ENCODE data around the gene CZIB.

CZIB gene
- total RNA-seq, result 23.0 to 33.5 (median 30.7) reads per million in 4 donors

- peak; percentile 80 to 95 (median 84) for DNase-seq
Observed at GRCh38 chr1:53220171-53220961, at the start of gene CZIB. Gene CZIB, minus strand, starts transcription at chr1:53220634. Its CDS starts 59 bp downstream, at chr1:53220575.

DNA sequence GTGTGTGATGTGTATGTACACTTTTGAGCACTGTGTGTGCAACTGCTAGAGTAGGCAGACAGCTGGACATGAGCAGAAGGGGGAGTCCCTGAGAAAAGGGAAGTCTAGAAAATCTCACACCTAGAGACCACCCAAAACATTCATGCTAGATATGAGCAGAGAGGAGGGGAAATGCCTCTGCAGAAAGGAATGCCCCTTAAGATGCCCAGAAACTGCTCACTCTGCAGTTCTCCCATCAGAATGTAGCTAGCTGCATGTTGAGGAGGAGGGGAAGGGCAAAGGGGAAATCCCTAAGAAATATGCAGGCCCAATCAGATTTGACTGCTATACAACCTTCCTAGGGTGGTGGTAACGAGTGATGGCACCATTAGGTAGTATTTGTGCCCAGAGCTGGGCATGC, 49.7 kb upstream of the CZIB start:
- no peak for DNase-seq

DNA sequence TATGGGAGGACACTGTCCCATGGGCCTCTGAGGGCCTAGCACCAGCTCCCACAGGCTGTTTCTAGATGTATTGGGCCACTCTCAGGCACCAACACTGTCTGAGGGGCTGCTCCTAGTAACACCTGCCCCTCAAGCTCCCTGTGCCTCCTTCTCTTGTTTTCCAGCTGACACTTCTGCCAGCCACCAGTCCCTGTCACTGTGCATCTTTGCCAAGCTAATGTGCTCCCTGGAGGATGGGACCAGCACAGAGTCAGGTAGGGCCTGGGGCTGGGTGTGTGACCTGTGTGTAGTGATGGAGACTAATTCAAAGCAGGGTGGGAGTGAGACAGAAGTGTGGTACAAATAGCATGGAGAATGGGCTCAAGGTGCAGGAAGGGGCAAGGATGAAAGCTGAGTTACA, 47.3 kb upstream of the CZIB start:
- DNase-seq, result no peak

DNA sequence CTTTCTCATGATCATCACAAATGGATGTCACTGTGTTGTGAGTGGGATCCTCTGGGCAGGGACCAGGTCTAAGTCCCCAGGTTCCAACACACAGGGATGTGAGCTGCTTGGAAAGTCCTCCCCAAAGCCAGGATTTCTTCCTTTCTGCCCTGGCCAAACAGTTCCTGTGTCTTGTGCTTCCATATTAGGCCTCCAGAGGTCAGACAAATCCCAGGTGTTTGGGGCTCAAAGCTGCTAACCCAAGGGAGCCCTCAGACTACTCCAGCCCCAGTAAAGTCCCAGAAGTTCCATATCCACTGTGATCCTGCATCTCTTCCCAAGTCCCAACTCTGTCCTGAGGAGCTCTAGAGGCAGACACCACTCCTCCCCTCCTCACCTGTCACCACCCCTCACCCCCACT, 45.6 kb upstream of the CZIB start:
- DNase-seq, result no peak

DNA sequence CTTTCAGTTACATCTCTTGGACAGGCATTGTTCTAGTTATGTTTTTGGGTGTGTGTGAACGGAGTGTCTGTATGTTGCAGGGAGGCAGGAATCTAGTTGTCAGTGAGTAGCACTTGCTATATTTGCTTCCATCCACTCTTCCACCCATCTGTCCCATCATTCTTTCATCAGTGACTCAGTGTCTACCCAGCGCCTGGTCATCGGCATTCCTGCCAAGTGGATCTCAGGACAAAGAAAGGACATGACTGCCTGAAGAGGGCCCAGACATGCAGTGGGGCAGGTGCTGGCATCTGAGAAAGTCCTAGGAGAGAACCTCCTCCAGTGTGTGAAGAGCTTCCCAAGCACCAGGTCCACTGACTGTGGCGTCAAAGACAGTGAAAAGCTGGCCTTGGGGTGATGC, 45.1 kb upstream of the CZIB start:
- DNase-seq, result no peak

- DNase-seq, result no peak
Observed at GRCh38 chr1:53264048-53264447, 43.6 kb upstream of the CZIB start.

GRCh38 chr1:53262000-53262399, 41.6 kb upstream of the CZIB start:
- DNase-seq, result no peak

- DNase-seq, result no peak
Observed at GRCh38 chr1:53260631-53261247, 40.3 kb upstream of the CZIB start.

GRCh38 chr1:53259932-53260331, 39.5 kb upstream of the CZIB start:
- DNase-seq, result no peak

GRCh38 chr1:53258216-53258615, 37.8 kb upstream of the CZIB start:
- DNase-seq, result no peak

DNA sequence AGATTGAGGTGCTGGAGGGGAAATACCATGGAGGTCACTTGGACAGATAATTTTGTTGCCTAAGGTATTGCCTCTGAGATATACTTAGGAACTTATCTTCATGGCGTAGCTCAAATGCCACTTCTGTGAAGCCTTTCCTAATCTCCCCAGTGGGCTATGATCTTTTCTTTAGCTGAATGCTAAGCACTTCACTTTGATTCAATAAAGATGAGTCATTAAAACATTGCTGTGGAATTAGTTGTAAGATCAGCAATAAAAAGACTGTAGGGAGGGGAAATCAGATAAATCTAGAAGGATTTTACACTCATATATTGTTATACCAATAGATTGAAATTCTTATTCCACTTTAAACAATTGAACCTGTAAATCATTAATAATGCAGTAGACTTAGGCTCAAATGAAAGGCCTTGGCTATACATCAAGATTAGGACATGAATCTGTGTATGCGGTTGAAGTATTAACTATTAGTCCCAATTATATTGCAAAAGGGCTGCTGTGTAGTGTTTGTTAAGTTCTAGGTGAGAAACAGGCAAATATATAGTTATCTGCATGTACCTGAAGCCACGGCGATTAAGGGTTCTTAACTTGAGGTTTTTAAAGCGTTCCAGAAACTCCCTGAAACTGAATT, 37.1 kb upstream of the CZIB start:
- no peak for DNase-seq

DNA sequence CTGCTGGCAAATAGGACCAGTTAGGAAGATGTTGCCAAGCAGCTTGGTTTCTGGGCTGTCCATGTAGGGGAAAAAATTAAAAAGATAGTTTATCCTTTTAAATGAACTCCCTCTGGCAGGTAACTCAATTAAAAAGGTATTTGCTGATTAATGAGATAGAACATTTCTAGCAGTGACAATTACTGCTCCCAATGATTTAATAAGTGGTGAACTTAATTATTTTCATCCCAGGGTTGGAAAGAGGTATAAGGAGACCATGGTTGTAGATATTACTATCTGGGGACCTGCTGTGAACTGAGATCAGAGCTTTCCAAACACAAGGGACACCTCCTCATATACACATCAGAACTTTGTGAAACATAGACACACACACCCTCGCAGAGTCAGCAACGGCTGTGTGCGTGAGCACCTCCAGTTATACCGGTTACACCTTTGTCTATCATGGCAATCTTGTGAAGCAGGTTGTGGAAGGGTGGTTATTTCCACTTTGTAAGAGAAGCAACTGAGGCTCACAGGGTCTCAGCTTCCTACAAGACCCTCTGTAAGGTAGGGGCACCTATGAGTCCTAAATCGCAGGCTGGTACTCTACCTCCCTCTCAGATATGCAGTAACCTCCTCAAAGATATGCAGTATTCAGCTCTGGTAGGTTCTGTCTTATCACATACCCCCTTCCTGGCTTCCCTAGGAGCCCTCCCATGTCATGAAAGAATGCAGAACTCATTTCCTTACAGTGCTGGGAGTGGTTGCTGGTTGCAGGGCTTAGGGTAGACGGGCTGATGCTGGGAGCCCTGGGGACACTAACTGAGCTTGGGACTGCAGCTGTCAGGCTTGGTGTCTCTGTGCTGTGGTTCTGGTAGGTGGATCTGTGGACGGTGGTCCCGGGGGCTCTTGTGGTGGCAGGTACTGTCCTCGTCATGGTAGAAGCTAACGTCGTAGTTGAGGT, 36.3 kb upstream of the CZIB start:
- DNase-seq, result no peak

DNA sequence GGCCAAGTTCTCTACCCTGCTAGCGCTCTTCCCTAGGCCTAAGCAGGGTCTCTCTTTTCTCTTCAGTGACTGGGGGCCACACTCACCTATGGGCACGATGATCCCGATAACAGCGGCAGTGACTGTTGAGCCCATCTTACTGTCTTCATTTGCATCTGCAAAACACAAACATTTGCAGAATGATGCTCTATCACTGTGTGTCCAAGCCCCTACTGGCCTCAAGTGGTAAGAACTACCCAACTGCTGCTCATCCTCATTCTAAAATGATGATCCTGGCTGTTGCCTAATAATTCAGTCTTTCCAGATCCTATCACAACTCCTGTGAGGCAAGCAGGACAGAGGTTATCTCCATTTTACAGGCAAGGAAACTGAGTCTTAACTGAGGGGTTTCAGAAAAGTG, 34.6 kb upstream of the CZIB start:
- no peak for DNase-seq

- DNase-seq, result no peak
Observed at GRCh38 chr1:53254011-53254640, 33.7 kb upstream of the CZIB start.

DNA sequence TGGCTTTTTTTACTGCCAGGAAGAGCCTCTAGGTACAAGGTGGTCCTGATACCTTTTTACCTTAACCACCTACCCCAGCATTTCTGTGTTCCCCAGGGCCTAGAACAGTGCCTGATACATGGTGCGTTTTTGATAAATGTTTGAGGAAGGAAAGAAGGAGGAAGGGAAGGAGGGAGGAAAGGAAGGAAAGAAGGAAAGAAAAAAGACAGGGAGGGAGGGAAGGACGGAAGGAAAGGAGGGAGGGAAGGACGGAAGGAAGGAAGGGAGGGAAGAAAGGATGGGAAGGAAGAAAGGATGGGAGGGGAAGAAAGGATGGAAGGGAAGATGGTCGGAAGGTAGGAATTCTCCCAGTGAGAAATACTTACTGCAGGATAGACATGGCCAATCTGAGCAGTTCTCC, 29.9 kb upstream of the CZIB start:
- no peak for DNase-seq

- no peak for DNase-seq
Observed at GRCh38 chr1:53249706-53250105, 29.3 kb upstream of the CZIB start.

- no peak for DNase-seq
Observed at GRCh38 chr1:53246261-53247134, 26.1 kb upstream of the CZIB start.

DNA sequence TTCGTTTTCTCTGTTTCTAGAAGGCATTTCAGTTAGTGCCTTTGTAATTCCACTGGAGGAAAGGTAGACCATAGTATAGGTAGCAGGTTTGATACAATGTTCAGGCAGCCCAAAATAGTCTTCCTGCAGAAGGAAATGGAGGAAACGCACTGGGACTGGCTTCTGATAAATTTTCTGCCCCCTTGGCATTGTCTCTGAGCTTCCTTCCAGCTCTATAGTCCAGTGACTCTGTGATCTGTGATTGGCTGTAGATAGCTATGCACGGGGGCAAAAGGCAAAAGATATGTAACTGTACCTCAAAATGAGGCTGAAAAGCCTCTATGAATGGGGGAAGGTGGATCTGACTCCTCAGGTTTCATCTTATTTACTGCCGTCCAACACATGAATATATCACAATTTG, 23.7 kb upstream of the CZIB start:
- DNase-seq, result no peak

DNA sequence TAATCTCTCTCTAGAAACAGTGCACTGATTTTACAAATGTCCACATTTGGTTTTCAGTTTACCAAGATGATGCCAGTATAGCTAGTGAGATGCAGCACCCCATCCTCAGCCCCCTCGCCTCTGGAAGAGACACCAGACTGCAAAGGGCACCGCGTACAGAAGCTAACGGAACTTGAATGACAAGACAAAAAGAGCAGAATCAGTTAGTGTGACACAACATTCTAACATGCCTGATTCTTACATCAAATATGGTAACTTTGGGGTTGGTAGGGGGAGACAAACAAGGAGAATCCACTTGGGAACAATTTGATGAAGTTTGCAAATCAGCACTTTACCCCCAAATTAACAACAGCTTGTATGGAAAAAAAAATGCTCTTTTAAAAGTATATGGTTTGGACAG, 21.9 kb upstream of the CZIB start:
- no peak for DNase-seq

- no peak for DNase-seq
Observed at GRCh38 chr1:53241828-53242227, 21.4 kb upstream of the CZIB start.
